CD4-positive, alpha-beta T cell treated with Interleukin-2 at 100 ng/mL for 4 hours (primary cell): ENCODE results near the gene MTCL3.
"Not testable (repeated sequence)": the region's sequence is repeated elsewhere in the genome, so short reads cannot be mapped to it uniquely, and the experiment has no call there.

Source experiments
- DNase-seq: peaks from one replicate; pipeline ENCODE4 v3.0.0-alpha.2; 2020; ENCODE audit warnings: low spot score

The MTCL3 gene

GRCh38 chr6:127466416-127466815, 52.7 kb downstream of the MTCL3 start:
- no peak for DNase-seq

DNA sequence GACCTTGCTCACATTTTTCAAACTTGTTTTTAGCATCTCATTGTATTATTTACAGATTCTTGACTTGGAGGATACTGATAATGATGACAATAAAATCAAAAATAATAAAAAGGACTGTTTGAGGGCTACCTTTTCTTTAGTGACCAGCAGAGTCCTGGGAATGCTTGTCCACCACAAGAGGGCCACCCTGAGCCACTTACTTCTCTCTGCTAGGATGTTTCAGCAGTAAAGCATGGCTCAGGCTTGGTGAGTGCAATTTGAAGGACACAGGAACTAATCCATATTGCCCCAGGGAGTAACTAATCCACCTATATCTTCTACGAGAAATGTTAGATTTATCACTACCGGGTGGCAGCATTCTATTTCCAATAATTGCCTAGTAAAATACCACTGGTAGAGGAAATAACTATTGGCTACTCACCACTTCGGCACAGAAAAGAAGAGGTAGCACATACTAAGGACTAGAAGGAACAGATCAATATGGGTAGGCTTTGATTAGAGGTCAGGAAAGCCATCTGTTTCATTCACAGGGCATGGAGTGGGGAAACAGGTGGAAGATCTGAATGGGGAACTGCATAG, 54.2 kb downstream of the MTCL3 start:
- DNase-seq, result peak; percentile 63

- no peak for DNase-seq
These were observed 54.8 kb downstream of the MTCL3 start for GRCh38 chr6:127464161-127464880.

- DNase-seq, result no peak
These were observed 56.1 kb downstream of the MTCL3 start for GRCh38 chr6:127463056-127463455.

DNA sequence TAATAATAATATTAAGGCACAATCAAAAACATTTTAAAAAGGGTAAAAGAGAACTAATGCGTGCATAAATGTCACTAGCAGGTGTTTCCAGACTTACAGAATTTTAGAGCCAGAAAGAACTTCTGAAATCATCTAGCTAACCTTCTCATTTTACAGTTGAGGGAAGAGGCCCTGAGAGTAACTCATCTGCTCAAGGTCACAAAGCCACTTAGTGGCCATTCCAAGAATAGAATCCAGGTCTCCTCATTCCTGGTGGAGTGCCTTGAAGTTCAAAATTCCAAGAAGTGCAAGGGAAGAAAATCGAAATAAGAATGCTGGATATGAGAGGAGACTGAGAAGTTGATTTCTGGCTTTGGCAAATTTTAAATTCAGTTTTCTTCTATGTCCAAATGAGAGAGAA, 56.8 kb downstream of the MTCL3 start:
- DNase-seq, result no peak

- no peak for DNase-seq
These were observed 58.7 kb downstream of the MTCL3 start for GRCh38 chr6:127460465-127460864.

GRCh38 chr6:127459231-127459641, 59.9 kb downstream of the MTCL3 start, which contains the start of gene KIAA0408:
TSS of gene KIAA0408 (minus strand) at chr6:127459389. CDS start at chr6:127453981, 5,408 bp downstream.
- no peak for DNase-seq

GRCh38 chr6:127458817-127459216, 60.3 kb downstream of the MTCL3 start:
- no peak for DNase-seq

DNA sequence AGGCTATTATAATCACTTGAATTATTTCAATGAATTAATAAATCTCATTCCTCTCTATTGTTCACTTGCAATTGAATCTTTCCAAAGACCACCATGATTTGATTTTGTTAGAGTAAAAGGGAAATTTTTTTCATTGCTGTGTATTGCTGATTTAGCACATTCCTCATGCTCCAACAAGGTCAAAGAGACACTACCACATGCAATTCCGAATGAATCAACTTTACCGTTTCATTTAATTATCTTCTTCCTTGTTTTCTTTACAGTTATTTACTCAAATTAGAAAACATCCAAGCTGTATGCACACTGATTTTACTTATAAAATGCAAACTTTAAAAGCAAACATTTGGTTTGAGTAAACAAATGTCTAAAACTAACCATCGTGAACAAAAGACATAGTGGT, 60.9 kb downstream of the MTCL3 start:
- no peak for DNase-seq

DNA sequence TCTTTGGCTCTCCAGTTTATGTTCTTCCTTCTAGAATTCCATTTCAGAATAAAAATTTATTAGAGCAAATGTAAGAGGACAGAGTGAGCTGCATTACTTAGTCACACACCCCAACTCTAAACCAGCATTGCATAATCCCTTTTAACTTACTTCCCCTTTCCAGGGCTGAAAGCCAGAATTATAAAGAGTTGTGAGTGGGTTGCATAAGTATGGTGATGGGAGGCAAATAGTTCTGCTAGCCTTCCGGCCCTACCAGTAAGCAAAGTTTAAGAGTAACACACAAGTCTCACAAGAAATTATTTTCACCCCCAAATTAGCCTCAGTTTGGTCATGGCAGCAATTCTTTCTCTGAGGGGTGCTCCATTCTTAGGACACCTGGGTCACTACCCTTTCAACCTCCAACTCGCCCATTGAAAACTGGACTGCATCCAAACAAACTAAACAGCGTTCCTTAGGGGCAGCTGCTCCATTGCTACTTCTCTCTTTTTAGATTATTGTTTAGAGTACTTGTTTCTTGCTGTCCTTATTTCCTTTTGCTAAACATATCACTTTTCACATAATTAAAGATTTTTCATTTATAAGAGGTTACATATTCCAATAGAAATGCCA, 61.6 kb downstream of the MTCL3 start:
- DNase-seq, result peak; percentile 8

GRCh38 chr6:127456465-127456864, 62.7 kb downstream of the MTCL3 start:
- DNase-seq, result no peak

- DNase-seq, result no peak
These were observed 65.1 kb downstream of the MTCL3 start for GRCh38 chr6:127453845-127454619.

DNA sequence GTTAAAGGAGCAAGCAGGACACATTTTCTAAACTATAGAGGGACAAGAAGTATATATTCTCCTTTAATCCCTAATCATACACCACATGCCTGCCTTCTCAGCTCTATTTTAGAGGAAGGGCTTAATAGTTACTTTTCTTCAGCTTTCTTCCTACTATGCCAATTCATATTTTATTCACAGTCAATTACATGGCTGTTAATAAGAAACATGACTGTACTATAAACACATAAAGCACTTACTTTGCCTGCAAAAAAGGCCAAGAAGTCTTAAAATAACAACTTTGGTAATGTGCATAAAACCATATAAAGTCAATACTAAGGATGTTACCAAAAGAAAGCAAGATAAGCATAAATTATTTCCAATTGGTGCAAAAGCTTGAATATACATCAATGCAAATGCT, 66.3 kb downstream of the MTCL3 start:
- DNase-seq, result no peak

GRCh38 chr6:127451388-127451787, 67.7 kb downstream of the MTCL3 start:
- DNase-seq, result no peak

GRCh38 chr6:127447780-127448179, 71.4 kb downstream of the MTCL3 start:
- DNase-seq, result no peak

DNA sequence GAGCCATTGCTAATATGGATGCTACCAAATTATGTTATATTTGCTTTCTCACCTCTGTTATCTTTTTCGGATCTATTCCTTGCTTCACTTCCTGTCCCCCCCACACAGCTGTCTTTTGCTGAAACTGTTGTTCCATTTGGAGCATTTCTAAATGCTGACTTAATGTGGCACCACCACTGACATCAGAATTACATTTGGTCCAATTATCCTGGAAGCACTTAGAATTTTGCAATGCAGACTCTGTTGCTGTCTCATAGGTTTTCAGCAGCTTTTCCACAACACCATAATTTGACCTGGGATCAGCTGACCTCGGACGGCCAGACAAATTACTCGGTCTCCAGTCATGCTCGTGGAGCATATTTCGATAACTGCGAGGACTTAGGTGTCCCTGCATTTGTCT, 72.8 kb downstream of the MTCL3 start:
- DNase-seq, result no peak

DNA sequence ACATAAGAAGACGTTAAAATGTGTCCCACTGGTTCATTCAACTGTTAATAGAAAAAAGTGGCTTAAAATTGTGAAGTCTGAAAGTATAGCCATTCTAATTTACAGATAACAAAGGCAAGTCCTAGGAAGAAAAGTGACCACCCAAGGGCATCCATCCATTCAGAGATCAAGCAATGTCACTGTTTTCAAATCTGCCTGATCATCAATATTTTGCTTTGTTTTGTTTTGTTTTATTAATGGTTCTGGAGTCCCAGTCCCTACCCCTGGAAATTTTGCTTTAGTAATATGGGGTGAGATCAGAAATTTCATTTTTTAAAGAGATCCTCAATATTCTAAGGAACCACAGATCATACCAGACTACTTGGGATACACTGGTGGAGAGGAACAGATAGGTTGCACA, 77.3 kb downstream of the MTCL3 start:
- DNase-seq, result no peak

GRCh38 chr6:127439718-127440117, 79.4 kb downstream of the MTCL3 start:
- no peak for DNase-seq

DNA sequence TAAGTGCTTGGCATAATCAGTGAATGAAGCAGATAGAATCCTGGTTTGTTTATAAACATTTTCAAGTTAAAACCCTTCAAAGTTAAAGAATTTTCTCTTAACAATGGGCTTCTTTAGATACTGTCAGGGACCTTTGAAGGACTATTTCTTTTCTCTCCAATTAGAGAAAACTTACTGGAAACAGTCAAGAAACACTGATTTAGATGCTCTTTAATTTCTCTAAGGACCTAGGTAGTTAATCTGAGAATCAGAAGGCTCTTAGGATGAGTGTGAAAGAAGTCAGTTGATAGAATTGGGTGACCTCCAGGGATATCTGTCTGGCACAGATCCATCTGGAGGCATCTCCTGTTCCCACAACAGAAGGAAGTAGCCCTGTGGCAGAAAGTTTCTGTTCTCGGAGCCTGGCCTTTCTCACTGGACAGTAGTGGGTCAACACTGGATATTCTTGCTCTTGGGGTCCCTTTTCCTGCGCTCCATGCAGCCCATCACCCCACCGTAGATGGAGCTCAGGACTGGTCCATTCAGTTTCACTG, 82.5 kb downstream of the MTCL3 start:
- no peak for DNase-seq

DNA sequence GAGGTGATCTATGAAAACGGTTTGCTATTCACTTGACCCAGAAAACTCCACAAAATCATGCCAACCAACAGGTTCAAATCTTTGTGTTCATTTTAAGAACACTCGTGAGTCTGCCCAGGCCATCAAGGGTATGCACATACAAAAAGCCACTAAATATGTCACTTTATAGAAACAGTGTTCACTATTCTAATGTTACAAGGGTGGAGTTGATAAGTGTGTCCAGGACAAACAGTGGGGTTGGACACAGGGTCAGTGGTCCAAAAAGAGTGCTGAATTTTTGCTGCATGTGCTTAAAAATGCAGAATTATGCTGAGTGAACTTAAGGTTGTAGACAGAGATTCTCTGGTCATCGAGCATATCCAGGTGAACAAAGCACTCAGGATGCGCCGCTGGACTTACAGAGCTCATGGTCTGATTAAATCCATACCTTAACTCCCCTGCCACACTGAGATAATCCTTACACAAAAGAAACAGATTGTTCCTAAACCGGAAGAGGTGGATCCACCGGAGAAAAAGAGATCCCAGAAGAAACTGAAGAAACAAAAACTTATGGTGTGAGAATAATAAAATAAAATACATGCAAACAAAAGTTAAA, 83.4 kb downstream of the MTCL3 start:
- no peak for DNase-seq

GRCh38 chr6:127434651-127435050, 84.5 kb downstream of the MTCL3 start:
- DNase-seq, result no peak

- not testable (repeated sequence) for DNase-seq
These were observed 90.6 kb downstream of the MTCL3 start for GRCh38 chr6:127428562-127428961.
